SIG-M5 treated with dmso at 0.1 percent for 504 hours (cell line): ENCODE results near the gene KDF1.
"Not testable (repeated sequence)": the region's sequence is repeated elsewhere in the genome, so short reads cannot be mapped to it uniquely, and the experiment has no call there.

Experiments
- DNase-seq: peaks from one replicate; lab custom pipeline; 2025; ENCODE audit not compliant: unreplicated experiment; lab: John Stamatoyannopoulos, UW

KDF1 gene

DNA sequence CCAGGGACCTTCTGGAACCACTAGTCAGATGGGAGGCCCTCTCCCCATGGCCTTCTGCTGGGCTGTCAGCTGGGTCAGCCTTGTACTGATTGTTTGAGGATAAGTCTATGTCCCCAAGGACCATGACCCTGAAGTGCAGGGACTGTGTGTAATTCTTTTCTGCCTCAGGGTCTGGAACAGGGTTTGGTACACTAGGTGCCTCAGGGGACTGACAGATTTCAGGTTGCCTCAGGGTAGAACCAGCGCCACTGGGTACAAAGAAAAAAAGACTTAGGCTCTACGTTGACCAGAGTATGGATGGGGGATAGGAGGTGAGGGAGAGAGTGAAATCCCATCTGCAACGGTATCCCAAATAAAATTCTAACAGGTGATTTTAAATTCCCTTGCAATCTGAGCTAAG is 3.0 kb downstream of the KDF1 start:
- DNase-seq: no peak

DNA sequence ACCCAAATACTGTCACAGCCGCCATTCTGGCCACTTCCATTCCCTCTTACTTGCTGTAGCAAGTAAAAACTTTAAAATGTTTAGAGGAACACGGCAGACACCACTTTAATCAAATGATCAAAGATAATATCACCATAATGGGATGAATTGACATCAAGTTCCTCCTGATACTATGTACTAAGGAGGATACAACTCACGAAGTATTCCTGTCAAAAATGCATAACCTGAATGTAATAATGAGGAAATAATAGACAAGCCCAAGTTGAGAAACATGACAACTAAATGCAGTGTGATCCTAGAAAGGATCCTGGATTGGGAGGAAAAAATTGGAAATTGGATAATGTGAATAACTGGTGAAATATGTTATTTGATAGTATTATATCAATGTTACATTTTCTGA is 3.9 kb downstream of the KDF1 start:
- no peak for DNase-seq

GRCh38 chr1:26953374-26953773 is 6.9 kb downstream of the KDF1 start:
- no peak for DNase-seq

DNA sequence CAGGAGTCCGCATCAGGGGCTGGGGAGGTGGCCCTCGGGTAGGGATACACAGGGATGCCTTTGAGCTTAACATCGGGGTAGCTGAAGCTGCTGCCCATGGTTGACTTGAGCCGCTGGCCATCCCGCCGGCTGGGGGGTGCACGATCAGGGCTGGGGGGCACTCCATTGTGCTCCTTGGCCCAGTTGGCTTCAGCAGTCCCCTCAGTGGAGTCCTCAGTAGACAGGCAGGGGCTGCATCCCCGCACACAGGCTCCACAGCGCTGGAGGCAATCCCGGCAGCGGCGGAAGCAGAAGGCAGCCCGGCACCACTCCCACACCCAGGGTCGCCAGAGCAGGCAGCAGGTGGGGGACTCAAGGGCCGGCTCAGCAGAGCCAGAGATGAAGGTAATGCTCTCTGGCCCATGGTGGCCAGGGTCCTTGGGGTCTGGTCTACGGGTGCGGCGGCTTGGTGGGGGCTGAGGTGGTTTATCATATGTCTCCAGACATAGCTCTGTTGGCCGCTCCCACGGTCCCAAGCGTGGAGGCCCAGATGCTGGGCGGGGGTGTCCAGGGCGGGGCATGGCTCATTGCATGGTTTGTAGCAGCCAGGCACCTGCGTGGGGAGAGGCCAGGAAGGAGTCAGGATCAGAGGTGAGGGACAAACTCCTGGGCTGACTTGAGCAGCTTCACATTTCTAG is 8.3 kb downstream of the KDF1 start:
- DNase-seq: no peak

- DNase-seq: no peak
Observed at GRCh38 chr1:26951216-26951615, 9.1 kb downstream of the KDF1 start.

DNA sequence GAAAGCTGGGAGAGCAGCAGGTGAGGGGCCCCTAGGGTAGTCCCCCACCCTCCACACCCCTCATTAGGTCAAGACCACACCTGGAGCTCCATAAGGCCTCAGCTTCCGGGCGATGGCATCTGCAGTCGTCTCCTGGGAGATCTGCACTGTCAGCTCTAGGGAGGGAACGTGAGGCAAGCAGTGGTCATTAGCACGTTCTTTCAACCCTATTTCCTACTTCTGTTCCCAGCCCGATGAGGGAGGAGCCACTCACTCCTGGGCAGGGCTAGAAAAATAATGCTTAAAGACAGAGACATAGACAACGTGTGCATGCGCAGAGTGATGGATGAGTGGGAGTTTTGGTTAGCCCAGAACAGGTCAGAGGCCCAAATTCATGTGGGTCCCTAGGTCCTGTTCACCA is 9.7 kb downstream of the KDF1 start:
- no peak for DNase-seq

- no peak for DNase-seq
Observed at GRCh38 chr1:26949926-26950319, 10.3 kb downstream of the KDF1 start.

DNA sequence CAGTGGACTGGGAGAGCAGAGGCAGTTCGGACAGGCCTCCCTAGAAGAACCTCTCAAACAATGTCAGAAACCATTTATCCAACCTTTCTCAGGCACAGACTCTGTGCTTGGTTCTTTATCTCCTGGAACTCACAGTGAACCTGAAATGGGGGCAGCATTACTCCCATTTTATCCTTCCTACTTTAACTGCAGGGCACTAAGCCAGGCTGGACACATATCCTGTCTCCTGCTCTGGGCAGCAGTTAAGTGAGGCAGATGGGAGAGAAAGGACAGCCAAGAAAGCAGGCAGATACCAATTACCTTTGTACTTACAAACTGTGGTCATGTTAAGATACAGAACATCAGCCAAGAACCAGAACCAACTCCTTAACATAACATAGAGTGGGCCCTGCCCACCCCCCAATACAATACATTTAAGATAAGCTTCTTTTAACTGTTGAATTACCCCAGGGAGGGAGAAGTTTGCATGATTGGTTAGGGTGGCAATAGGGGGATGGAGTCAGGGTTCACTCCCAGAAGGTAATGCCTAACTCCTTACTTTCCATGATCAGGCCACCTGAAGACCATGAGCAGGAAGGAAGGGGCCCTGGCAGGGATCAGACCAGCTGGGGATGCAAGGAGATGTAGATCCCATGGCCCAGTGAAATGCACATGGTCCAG is 10.9 kb downstream of the KDF1 start:
- no peak for DNase-seq

DNA sequence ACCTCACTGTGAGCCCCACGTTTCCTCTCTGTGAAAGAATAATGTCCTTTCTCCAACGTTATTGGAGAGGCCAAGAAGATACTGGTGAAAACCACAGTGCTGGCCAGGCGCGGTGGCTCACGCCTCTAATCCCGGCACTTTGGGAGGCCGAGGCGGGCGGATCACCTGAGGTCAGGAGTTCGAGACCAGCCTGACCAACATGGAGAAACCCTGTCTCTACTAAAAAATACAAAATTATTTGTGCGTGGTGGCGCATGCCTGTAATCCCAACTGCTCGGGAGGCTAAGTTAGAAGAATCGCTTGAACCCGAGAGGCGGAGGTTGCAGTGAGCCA is 11.6 kb downstream of the KDF1 start:
- not testable (repeated sequence) for DNase-seq

GRCh38 chr1:26946270-26946669 is 14.0 kb downstream of the KDF1 start:
- DNase-seq: no peak

DNA sequence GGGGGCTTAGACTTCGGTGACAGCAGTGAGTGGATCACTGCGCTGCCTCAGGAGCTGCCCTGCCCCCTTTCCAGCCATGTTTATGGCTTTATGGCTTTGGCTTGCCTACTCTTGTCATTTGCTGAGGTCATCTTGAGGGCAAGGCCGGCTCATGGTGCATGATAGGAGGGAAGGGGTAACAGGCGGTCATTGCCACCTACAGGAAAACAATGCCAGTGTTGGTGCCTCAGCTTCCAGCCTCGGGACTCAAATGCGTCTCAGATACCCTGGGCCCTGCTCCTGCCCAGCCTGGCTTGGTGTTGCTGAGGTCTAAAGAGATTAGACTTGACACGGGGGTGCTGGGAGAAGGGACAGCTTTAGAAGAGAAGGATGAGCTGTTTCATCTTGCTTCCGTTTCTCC is 14.5 kb downstream of the KDF1 start:
- no peak for DNase-seq

GRCh38 chr1:26945138-26945537 is 15.1 kb downstream of the KDF1 start:
- DNase-seq: no peak

- DNase-seq: no peak
Observed at GRCh38 chr1:26942656-26943055, 17.6 kb downstream of the KDF1 start.

DNA sequence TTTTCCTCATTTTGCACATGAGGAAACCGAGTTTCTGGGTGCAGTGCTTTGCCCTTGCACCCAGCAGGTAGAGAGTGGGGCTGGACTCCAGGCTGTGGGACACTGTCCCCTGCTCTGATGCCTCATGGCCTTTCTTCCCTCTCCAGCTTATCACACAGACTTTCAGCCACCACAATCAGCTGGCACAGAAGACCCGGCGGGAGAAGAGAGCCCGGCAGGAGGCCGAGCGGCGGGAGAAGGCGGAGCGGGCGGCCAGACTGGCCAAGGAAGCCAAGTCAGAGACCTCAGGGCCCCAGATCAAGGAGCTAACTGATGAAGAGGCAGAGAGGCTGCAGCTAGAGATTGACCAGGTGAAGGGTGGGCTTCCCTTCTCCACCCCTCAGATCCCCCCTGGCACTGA is 19.0 kb downstream of the KDF1 start:
- no peak for DNase-seq

GRCh38 chr1:26938659-26939025 is 21.6 kb downstream of the KDF1 start:
- DNase-seq: no peak

- no peak for DNase-seq
Observed at GRCh38 chr1:26938004-26938658, 22.1 kb downstream of the KDF1 start.

- DNase-seq: no peak
Observed at GRCh38 chr1:26936823-26937222, 23.4 kb downstream of the KDF1 start.

DNA sequence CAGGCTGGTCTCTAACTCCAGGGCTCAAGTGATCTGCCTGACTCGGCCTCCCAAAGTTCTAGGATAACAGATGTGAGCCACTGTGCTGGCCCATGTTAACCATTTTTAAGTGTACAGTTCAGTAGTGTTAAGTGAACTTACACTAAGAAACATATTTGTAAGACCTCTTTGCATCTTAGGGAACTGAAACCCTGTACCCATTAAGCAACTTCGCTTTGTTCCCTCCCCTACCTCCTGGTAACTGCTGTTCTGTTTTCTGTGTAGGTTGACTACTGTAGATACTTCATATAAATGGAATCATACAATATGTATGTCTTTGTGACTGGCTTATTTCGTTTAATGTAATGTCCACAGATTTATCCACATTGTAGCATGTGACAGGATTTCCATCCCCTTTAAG is 27.7 kb downstream of the KDF1 start:
- DNase-seq: peak; percentile 92

DNA sequence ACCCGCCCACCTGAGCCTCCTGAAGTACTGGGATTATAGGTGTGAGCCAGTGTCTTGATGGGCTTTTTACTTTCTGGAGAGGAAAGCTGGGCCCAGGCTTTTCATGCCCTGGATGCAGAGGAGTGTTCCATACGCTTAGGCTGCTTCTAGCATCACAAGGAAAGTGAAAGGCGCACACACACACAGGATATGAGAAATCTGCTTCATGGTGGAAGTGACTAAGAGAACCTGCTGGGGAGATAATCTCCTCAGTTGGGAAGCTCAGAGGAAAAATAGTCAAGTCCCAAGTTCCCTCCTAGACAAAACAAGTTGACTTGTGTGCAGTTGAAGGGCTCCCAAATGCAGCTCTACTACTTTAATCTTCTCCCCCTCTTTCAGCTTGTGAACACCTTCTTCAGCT is 36.6 kb downstream of the KDF1 start:
- DNase-seq: no peak

- DNase-seq: no peak
Observed at GRCh38 chr1:26922901-26923300, 37.4 kb downstream of the KDF1 start.

GRCh38 chr1:26922431-26922729 is 37.9 kb downstream of the KDF1 start:
- DNase-seq: no peak

GRCh38 chr1:26921540-26922430 is 38.5 kb downstream of the KDF1 start, which contains the start of gene NUDC:
Gene NUDC, plus strand, starts transcription at chr1:26921743. Its CDS starts 106 bp downstream, at chr1:26921849.
- peak; percentile 94 for DNase-seq
